Liver (tissue), 5 donors: Measurements from ENCODE around the gene SLC25A46. TPM values are rescaled to one million over a fixed set of nuclear protein-coding genes. Genes with fewer than 3 reads are reported as not detected.

ENCODE experiments used
- CTCF ChIP-seq: fragments of 150-350 bp; IDR thresholded peaks from 2 replicates; pipeline ENCODE4 v1.5.1; 2017; ENCODE audit warnings: improper control_type of control experiment, low read depth, low read length; ENCODE audit not compliant: missing input control
- FOXA2 ChIP-seq: IDR thresholded peaks from 2 replicates; pipeline ENCODE4 v1.6.1; 2016; ENCODE audit warnings: antibody characterized with exemption
- RAD21 ChIP-seq, 2 donors: IDR thresholded peaks; 2 replicates each; pipeline ENCODE4 v1.6.1; 2016; ENCODE audit warnings: antibody characterized with exemption in 2 of 2, mild to moderate bottlenecking in 2 of 2
- polyA plus RNA-seq, 2 donors: library from polyadenylated mRNA; stranded (reverse) in 1 of 2; unstranded in 1 of 2; fragments of 200-250 nt in 1 of 2; fragments of >200 nt in 1 of 2; fragmentation: Nextera tagmentation in 1 of 2; extraction: Ambion mirVana in 1 of 2; gene quantifications; one replicate each; pipeline versions ENCODE4 v1.2.1 to v1.2.3, GENCODE V29; 2013 to 2015
- total RNA-seq, 2 donors: library from RNA; depleted of rRNA; stranded (reverse); fragments of >200 nt; gene quantifications; one replicate each; pipeline ENCODE4 v1.2.3, GENCODE V29; 2014
- donor health status: healthy.
- donor health status: healthy.
- donor health status: healthy.

The SLC25A46 gene
- total and polyA plus RNA-seq, 4 donors: 18.6 to 54.5 (median 30.7) TPM

- TF ChIP-seq CTCF (no peak), RAD21 (IDR thresholded peaks at IDR 0.05) (no peak), FOXA2 (no peak)
Measured at GRCh38 chr5:110809006-110809405, 70.2 kb downstream of the SLC25A46 start (continued).

Other genes starting within 250 kb of the SLC25A46 start
- gene TMEM232, start 12.3 kb upstream of the SLC25A46 start, total RNA-seq: 1 to 10 TPM; 1.4 to 2.5 TPM
- gene TMEM232, start 12.3 kb upstream of the SLC25A46 start, polyA plus RNA-seq: under 1 TPM; 0.39 to 0.61 TPM